HG03108 (cell line): Measurements from ENCODE around the gene MMP28.
"Not testable (repeated sequence)": the region's sequence is repeated elsewhere in the genome, so short reads cannot be mapped to it uniquely, and the experiment has no call there.

Source experiments
- ATAC-seq: cut with Tn5 transposase; IDR thresholded peaks from one replicate; pipeline ENCODE4 v1.9.1; 2021; ENCODE audit warnings: moderate library complexity; ENCODE audit not compliant: unreplicated experiment

MMP28 gene

DNA sequence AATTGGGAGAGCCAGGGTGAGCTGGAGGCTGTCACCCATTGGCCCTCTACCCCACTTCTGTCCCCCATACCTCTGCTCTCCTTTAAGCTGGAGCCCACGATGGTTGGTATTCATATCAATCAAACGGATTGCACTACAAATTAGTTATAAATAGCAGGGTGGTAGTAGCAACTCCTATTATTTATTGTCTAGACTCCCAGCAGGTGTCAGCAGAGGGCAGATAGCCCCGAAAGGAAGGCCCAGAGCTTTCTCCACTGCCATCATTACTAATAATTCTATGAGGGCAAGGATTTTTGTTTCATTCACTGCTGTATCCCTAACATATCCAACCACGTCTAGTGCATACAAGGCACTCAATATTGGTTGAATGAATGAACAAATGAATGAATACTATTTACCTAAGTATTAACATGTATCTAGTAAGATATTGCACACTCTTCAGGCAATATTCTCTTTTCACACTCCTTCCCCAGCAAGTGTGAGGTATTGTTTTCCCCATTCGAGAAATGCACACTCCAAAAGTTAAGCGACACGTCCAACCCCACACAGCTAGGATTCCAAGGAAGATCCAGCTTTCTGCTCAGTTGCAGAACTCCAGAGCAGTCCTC lies 28.4 kb downstream of the MMP28 start:
- no peak for ATAC-seq

DNA sequence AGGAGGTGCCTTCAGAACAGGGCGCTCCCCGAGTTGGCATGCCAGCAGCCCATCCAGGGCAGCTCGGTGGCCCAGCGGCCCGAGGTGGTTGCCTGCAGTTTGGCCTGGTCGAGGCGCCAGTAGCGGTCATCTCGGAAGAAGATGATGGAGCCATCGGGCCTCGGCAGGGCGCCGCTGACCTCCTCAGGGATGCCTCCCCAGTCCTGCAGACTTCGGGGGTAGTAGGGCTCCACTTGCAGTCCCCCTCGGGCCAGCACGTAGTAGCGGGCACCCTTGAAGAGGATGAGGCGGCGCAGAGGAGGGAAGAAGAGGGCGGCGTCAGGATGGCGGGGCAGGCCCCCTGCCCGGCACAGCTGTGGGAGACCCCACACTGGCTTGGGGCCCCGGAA lies 29.0 kb downstream of the MMP28 start:
- no peak for ATAC-seq

DNA sequence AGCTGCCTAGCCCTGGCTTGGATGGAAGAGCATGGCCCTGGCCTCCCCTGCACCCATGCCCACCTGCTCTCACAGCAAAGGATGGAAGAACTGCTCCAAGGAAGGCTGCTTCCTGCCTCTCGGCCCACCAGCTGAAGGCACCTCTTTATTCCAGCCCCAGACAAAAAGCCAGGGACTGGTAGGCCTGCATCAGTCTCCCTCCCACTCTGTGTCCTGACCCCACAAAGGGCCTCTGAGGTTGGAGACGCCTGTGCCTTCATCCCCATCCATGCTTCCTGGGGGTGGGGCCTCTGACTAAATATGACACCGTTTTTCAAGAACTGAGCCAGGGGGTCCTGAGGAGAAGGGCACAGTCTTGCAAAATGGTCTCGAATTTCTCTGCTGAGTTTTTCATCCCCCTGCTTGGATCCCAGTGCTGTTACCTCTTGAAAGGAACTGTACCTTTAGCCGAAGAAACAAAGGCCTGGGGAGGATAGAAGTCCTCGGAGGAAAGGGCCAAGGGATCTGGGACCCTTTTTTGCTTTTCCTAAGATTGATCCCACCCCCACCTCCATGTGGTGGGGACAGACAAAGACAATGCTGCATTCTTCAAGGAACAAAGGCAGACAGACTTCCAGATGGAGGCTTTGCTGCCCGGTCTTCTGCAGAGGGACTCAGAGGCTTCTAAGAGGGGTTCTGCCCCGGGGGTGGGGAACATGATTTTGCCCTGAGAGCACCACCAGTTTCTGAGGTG lies 29.5 kb downstream of the MMP28 start:
- ATAC-seq, result no peak

DNA sequence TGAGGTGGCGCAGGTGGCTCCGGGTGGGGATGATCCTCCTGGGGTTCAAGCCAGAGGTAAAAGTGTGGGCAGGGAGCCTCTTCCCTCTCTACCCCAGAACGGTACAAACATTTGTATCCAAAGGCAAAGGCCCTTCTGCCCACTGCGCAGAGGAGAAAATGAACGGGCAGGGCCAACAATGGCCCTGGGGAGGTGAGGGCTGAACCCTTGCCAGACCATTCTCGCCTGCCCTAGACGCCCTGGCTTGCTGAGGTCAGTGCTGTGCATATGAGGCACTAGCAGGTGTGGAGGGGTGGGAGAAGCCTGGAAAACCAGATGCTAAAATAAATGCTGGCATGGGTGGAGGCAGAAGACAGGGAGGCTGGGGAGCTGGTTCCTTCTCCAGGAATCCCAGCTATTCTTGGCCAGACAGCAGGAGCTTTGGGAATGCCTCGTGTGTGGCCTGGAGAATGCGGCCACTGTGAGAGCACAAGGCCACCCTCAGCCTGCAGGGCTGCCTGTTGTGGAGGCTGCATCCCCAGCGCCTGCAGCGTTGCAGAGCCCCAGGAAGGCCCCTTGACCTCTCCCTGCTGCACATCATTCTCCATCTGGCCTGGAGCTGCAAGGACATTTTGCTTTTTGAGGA lies 30.2 kb downstream of the MMP28 start:
- no peak for ATAC-seq

DNA sequence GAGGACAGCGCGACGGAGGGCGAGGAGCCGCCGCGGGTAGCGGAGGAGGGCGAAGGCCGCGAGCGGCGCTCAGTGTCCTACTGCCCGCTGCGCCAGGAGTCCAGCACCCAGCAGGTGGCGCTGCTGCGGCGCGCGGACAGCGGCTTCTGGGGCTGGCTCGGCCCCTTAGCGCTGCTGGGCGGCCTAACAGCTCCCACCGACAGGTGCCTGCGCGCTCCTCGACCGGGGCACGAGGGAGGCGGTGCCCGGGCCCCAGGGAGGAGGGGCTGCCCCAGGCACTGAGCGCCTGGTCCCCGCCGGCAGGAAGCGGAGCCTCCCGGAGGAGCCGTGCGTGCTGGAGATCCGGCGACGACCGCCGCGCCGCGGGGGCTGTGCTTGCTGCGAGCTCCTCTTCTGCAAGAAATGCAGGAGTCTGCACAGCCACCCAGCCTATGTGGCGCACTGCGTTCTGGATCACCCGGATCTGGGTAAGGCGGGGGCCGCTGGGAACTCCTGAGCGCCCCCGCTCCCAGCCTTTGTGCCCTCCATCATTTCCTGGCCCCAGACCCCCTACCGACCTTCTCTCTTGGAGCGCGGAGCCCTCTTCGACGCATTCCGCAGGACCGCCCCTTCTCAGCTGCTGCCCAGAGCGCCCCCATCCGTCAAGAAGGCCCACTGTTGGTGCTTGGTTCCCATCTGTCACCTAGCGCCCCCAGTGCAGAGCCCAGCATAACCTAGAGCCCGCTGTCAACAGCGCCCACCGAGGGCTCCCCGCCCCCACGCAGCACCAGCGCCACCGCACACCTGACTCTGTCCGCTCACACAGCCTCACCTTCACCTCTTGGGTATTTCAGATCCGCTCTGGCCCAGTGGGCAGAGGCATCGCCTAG lies 31.1 kb downstream of the MMP28 start:
- peak; percentile 91 for ATAC-seq

DNA sequence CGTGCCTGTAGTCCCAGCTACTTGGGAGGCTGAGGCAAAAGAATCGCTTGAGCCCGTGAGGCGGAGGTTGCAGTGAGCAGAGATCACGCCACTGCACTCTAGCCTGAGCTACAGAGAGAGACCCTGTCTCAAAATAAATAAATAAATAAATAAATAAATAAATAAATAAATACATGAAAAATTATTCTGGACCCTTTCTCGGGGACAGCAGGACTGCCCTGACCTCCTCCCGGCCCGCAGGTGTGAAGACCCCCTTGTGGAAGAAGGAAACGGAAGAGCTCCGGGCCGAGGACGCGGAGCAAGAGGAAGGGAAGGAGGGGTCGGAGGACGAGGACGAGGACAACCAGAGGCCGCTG lies 31.7 kb downstream of the MMP28 start:
- no peak for ATAC-seq

DNA sequence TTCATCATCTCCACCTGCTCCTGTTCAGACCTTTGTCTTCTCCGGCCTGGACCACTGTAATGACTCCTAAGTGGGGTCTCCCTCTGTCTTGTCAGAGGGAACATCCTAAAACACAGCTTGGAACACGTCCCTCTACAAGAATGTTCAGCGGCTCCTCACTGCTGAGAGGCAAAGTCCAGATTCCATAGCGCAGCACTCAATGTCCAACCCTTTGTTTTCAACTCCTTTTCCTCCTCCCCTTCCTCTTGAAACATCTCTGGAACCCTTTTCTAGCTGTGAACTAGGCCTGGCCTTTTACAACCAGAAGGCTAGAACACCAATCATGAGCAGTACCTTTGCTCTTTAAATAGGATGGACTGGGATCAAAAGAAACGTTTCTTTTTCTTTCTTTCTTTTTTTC lies 33.8 kb downstream of the MMP28 start:
- no peak for ATAC-seq

DNA sequence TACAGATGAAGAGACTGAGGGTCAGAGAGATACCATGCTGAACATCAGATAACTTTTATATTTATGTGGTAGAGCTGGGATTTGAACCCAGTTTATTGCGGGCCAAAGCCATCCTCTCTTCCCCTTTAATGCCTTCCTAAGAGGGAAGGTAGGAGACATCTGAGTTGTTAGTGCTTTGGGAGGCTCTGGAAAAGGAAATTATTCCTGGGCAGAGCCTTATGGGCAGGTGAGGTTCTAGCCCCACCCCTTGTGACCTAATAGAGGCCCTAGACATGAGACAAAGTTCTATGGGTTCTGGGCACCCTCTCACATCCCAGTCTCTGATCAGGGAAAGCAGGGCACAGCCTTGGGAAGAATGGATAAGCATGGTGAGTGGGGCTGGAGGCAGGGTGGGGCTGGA lies 34.9 kb downstream of the MMP28 start, which contains the start of gene C17orf50:
C17orf50 (plus strand) TSS at position 301 of the 400 bp plus-strand sequence; CDS start at position 356, 55 bp downstream.
- ATAC-seq, result no peak

DNA sequence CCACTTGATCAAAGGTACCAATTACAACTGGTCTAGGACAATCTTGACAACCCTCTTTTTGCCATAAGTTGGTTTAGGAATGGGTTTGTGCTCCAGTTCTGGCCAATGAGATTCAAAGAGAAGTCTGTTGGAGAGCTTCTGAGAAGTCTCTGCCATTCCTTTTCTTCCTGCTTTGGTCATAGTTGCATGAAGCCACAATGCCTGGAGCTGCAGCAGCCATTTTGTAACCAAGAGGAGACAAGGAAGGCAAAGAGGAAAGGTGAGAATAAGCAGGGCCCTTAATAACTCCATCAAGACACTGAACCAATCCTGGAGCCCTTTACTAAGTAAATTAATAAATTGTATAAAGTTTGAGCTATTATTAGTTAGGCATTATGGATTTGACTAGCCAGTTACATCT lies 38.2 kb downstream of the MMP28 start:
- no peak for ATAC-seq

DNA sequence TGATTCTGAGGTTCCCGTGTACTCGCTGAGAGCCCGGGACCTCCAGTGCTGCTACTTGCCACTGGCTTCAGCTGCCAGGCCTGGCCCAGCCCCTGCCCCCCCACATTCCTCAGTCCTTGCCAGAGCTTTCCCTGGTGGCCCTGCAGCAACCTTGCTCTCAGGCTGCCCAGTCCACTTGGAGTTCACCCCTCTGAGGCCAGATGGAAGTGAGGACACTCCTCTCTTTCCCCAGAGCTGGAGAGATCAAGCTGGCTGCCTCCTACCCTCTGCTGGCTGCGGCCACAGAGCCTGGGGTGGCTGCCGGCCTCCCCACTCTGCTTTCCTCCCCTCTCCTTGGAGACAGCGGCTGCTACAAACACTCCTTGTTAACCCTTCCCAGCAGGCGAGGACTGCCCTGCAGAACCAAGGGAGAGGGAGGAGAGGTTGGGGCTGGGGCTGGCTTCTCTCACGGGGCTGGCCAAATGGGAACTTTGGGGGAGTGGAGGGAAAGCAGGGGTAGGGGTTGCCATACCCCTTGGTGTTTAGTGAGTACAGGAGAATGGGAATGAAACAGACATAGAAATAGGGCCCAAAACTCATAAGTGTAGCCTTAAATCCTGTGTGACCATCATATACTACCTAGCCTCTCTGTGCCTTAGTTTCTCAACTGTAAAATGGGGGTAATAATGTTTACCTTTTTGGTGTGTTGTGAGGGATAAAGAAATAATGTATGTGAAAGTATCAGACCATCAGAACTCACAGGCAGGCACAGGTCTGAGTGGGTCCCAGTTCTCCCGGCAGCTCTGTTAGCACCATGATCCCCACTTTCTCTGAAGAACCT lies 42.3 kb downstream of the MMP28 start, which contains the start of gene GAS2L2:
GAS2L2 (minus strand) TSS at position 295 of the 820 bp plus-strand sequence. CDS start 389 bp downstream, outside the sequence.
- no peak for ATAC-seq

DNA sequence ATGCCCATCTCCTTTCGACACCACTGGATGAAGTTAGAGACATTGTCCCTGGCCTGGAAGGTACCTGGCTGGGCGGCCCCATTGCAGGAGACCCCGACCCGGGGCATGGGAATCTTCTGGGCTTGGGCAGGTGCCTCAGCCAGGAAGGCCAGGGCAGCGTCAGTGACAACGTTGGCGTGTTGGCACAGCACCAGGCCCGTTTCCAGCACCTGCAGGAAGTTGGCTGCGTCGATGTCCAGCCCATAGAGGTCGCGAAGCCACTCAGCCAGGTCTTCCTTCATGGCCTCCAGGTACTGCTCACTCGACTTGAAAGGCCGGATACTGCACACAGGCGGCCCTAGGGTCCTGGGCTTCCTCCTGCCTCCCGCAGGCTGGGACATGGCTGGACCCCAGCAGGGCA lies 43.0 kb downstream of the MMP28 start:
- ATAC-seq, result no peak

DNA sequence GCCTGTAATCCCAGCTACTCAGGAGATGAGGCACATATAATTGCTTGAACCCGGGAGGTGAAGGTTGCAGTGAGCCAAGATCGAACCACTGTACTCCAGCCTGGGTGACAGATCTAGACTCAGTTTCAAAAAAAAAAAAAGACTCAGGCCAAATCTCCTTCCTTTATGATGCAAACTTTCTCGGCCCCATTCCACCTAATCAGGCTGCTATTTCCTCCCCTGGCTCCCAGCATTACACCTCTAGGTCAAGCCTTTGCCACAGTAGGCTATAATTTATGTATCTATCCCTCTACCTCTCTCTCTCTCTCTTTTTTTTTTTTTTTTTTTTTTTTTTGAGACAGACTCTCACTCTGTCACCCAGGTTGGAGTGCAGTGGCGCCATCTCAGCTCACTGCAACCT lies 43.9 kb downstream of the MMP28 start:
- ATAC-seq, result not testable (repeated sequence)

DNA sequence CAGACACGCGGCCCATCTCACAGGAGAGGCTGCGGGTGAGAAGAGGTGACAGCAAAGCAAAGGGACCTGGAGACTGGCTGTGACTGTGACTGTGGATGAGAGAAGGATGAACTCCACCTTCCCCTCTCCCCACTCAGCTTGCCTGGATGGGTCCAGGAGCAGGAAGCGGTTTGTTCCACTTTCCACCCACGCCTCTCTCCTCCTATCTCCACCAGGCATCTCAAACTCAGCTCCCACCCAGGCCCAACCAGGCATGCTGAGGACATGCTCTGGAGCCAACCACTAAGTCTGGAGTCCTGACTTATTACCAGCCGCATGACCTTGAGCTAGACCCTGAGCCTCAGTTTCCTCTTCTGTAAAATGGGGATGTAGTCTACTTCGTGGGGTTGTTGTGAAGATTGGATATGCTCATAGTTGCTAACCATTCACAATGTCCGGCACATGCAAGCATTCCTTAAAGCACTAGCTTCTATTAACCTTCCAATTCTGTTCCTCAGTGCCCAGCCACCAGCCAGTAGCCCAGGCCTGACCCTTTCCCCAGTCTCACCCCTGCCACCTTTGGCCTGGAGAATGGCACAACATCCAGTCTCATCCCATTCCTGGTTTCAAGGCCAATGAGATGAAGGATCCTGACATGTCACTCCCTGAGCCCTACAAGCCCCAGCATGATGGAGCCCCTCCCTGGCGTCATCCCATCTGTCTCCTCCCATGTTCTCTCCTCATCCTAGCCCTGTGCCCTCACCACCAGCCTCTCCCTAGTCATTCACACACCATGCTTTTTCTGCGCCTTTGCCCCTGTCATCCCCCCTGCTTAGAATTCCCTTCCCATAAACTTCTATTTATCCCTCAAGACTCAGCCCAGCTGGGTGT lies 44.7 kb downstream of the MMP28 start:
- ATAC-seq, result no peak

DNA sequence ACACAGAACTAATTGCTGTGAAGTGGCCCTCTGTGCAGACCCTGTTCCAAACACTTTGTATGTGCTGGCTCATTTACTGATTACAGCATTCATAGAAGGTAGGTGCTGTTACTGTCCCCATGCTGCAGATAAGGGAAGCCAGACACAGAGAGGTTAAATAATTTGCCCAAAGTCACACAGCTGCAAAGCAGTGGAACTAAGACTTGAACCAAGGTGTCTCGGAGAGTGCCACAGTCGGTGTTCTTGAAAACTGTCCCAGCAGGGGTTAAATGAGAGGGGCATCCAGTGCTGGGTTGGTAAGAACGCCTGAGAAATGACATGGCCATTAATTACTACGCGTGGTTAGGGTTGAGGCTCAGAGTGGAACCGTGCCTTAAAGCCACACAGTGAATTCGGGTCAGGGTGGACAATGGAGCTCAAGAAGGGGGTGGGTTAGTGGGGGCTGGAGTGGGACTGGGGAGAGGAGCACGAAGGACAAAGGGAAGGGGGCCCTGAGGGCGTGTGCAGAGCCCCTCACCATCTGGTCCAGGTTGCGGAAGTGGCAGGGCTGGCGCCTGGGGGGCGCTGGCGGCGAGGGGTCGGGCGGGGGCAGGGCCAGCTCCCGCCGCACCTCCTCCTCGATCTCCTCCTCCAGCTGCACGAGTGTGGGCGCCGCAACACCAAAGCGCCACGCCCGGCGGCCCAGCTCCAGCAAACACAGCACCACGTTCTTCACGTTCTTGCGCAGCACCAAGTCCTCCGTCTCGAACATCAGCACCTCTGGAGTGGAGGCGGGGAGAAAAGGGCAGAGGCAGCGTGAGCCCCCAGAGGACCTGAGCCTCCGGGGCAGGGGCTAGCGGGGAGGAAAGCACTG lies 45.7 kb downstream of the MMP28 start:
- no peak for ATAC-seq

DNA sequence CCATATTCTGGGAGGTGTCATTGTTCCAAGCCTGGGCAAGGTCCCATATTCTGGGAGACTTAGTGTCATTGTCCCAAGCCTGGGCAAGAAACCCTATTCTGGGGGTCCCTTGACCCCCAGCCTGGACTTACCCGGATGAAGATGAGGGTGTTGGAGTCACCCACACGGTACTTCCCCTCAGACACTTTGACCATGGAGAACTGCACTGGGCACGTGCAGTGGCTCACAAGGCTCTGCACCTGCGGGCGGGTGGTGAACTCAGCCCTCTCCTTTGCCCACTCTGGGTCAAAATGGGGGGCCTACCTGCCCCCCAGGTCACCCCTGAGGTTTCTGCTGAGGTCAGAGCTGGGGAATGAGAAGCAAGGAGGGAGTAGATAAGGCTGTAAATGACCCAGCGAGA lies 46.5 kb downstream of the MMP28 start:
- ATAC-seq, result no peak

DNA sequence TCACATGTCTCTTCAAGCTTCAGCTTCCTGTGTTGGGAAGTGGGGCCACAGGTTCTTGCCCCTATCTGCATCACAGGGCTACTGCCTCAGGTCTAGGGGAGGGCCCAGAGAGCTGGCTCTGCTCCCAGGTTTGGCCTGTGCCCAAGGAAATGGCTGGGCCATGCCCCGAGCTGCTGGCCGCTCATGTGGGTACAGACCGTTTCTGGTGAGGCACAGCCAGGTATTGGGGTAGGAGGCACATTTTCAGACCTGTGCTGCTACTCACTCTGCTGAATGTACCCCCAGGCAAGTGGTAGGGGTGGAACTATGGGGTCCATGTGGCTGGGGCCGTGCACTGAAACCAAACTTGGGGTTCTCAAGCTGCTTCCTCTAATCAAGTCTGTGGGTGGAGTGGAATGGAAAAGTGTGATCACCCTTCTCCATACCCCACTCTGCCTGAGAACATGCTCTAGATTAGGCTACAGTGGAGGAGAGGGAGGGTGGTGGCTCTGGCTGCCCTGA lies 47.0 kb downstream of the MMP28 start:
- ATAC-seq, result no peak

DNA sequence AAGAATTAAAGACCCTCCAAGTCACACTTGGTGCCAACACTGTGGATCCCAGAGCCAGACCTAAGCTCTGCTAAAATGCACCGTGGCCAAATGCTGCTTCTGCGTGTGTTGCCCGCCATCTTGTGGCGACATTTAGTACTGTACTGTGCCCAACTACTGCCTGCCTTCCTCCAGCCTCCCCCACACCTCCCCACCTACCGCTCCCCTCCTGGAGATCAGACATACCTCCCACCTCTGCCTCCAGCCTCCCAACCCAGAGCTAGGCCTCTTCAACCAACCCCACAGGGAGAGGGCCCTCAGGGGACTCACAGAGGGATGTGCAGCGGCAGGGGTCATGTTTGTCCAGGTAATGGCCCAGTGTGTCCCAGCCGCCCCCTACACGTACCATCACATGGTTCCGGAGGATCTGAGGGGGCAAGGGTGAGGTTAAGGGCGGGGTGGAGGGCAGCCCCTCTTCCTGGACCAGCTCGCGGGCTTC lies 47.9 kb downstream of the MMP28 start:
- no peak for ATAC-seq

DNA sequence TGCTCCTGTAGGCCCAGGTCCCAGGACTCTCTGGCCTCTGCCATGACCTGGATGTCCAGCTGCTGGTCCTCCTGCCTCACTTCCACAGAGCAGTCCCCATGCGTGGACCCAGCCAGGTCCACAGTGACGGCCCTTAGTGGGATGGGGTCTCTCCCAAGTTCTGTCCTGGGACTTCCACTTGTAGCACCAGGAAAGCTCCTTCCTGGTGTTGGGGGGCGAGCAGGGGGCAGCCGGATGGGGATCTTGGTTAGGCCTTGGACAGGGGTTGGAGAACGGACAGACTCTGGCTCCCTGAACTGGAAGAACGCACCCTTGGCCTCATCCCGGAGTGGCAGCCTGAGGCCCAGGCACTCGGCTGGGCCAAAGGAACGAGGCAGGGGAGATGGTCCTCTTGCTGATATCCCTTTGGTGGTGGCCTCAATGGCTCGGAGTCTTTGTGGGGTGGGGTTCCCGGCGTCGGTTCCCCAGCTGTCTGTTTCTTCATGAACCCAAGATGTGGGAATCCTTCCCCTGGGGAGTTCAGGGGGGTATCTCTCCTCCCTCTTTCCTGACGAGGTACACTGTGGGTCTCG lies 49.6 kb downstream of the MMP28 start:
- no peak for ATAC-seq
